ENCODE data around the gene CDK5RAP1.

Gene CDK5RAP1

GRCh38 chr20:33401184-33401920, at the start of gene CDK5RAP1:
Gene CDK5RAP1 (minus strand): TSS chr20:33401519. CDS start chr20:33397064, 4,455 bp downstream.
- H3K4me1 ChIP-seq (ENCODE audit: insufficient read depth, low read length, poor library complexity, severe bottlenecking) = peaks cover 33% of the 10 kb centered on the region
- peak within 1 kb of the TSS; percentile 98 for H3K4me3 ChIP-seq (ENCODE audit: low read length, poor library complexity, severe bottlenecking)
- H3K79me2 ChIP-seq (ENCODE audit: insufficient read depth, low read length) = peaks cover 53% of the 10 kb centered on the region
- H3K36me3 ChIP-seq (ENCODE audit: insufficient read depth, low read length) = no peaks in the 10 kb centered on the region
- peak within 1 kb of the TSS; percentile 89 for H3K4me2 ChIP-seq (ENCODE audit: low read depth, low read length, poor library complexity, severe bottlenecking)
- no peak for TF ChIP-seq EZH2phosphoT487 (IDR thresholded peaks at IDR 0.05; ENCODE audit: borderline replicate concordance)
- no peak for TF ChIP-seq CTCF (conservative IDR thresholded peaks at IDR 0.05; ENCODE audit: low read length)
- peak within 1 kb of the TSS; percentile 93 for H2AFZ ChIP-seq (ENCODE audit: low read length)
- H3F3A ChIP-seq (ENCODE audit: low read depth) = no peaks in the 10 kb centered on the region
- H4K20me1 ChIP-seq (ENCODE audit: insufficient read depth, low read length, poor library complexity, severe bottlenecking) = peaks cover 9% of the 10 kb centered on the region
- H3K9ac ChIP-seq (ENCODE audit: low read depth, low read length, poor library complexity, severe bottlenecking) = peak within 1 kb of the TSS; percentile 81
- no peaks in the 10 kb centered on the region for H3K27me3 ChIP-seq (ENCODE audit: insufficient read depth, low read length, poor library complexity, severe bottlenecking)
- no peaks in the 10 kb centered on the region for H3K9me3 ChIP-seq (ENCODE audit: insufficient read depth, low read depth, low read length)
- H3K9me2 ChIP-seq (replicated peaks; ENCODE audit: low read depth, low read length) = no peaks in the 10 kb centered on the region

GRCh38 chr20:33450867-33451266, 49.5 kb upstream of the CDK5RAP1 start:
- no peaks in the 10 kb centered on the region for H3K27me3 ChIP-seq (ENCODE audit: insufficient read depth, low read length, poor library complexity, severe bottlenecking)
- H2AFZ ChIP-seq (ENCODE audit: low read length) = no peak overlapping the region
- peaks cover 8% of the 10 kb centered on the region for H3K4me1 ChIP-seq (ENCODE audit: insufficient read depth, low read length, poor library complexity, severe bottlenecking)
- H3K36me3 ChIP-seq (ENCODE audit: insufficient read depth, low read length) = no peaks in the 10 kb centered on the region
- H3K9me3 ChIP-seq (ENCODE audit: insufficient read depth, low read depth, low read length) = no peaks in the 10 kb centered on the region; the same call in 1 of the 2 replicates
- TF ChIP-seq EZH2phosphoT487 (IDR thresholded peaks at IDR 0.05; ENCODE audit: borderline replicate concordance) (no peak), CTCF (conservative IDR thresholded peaks at IDR 0.05; ENCODE audit: low read length) (no peak)
- no peaks in the 10 kb centered on the region for H3K9me2 ChIP-seq (replicated peaks; ENCODE audit: low read depth, low read length)
- H3K9ac ChIP-seq (ENCODE audit: low read depth, low read length, poor library complexity, severe bottlenecking) = no peak overlapping the region
- no peak overlapping the region for H3K4me2 ChIP-seq (ENCODE audit: low read depth, low read length, poor library complexity, severe bottlenecking)
- no peaks in the 10 kb centered on the region for H4K20me1 ChIP-seq (ENCODE audit: insufficient read depth, low read length, poor library complexity, severe bottlenecking)
- H3F3A ChIP-seq (ENCODE audit: low read depth) = no peaks in the 10 kb centered on the region
- no peaks in the 10 kb centered on the region for H3K79me2 ChIP-seq (ENCODE audit: insufficient read depth, low read length)
- no peak overlapping the region for H3K4me3 ChIP-seq (ENCODE audit: low read length, poor library complexity, severe bottlenecking)

- no peak overlapping the region for H3K4me3 ChIP-seq (ENCODE audit: low read length, poor library complexity, severe bottlenecking)
- TF ChIP-seq EZH2phosphoT487 (IDR thresholded peaks at IDR 0.05; ENCODE audit: borderline replicate concordance) (no peak), CTCF (conservative IDR thresholded peaks at IDR 0.05; ENCODE audit: low read length) (no peak)
- 0 out of 2 replicates have a peak, but pooled peaks cover 3% of the 10 kb centered on the region for H3F3A ChIP-seq (ENCODE audit: low read depth)
- peak overlapping the region; percentile 51 for H2AFZ ChIP-seq (ENCODE audit: low read length)
- H3K4me1 ChIP-seq (ENCODE audit: insufficient read depth, low read length, poor library complexity, severe bottlenecking) = peaks cover 29% of the 10 kb centered on the region
- H3K4me2 ChIP-seq (ENCODE audit: low read depth, low read length, poor library complexity, severe bottlenecking) = peak overlapping the region; percentile 42
- H3K36me3 ChIP-seq (ENCODE audit: insufficient read depth, low read length) = no peaks in the 10 kb centered on the region
- no peaks in the 10 kb centered on the region for H3K79me2 ChIP-seq (ENCODE audit: insufficient read depth, low read length)
- H3K9ac ChIP-seq (ENCODE audit: low read depth, low read length, poor library complexity, severe bottlenecking) = peak overlapping the region; percentile 13
- no peaks in the 10 kb centered on the region for H3K9me2 ChIP-seq (replicated peaks; ENCODE audit: low read depth, low read length)
- no peaks in the 10 kb centered on the region; the same call in 1 of the 2 replicates for H3K9me3 ChIP-seq (ENCODE audit: insufficient read depth, low read depth, low read length)
- no peaks in the 10 kb centered on the region for H3K27me3 ChIP-seq (ENCODE audit: insufficient read depth, low read length, poor library complexity, severe bottlenecking)
- H4K20me1 ChIP-seq (ENCODE audit: insufficient read depth, low read length, poor library complexity, severe bottlenecking) = no peaks in the 10 kb centered on the region
Measured at GRCh38 chr20:33445881-33446625, 44.7 kb upstream of the CDK5RAP1 start.

Data from Loucy (cell line).